HepG2 (cell line): ENCODE results near the gene RAB17. TPM values are rescaled to one million over a fixed set of nuclear protein-coding genes. Genes with fewer than 3 reads are reported as not detected.
A peak's percentile ranks its signal among the peaks of the same experiment; 100 is the strongest.

Source experiments
- ATAC-seq: fragments of 200-7000 bp; cut with Tn5 transposase; 3 replicates; pipeline ENCODE4 v1.9.1; 2020; ENCODE audit warnings: mild to moderate bottlenecking, moderate library complexity
- BruUV-seq: library from RNA; stranded (reverse); fragments of 400-500 nt; replicated peaks from 2 replicates; lab custom pipeline; 2021; lab: Mats Ljungman, UMichigan
- CTCF ChIA-PET: fragments of 300-600 bp; formaldehyde crosslinking; extraction: SDS; loops from one replicate; lab custom pipeline; 2021; ENCODE audit warnings: low total read pairs, inconsistent platforms, low intra/inter-chr PET ratio; lab: Yijun Ruan, JAX
- POLR2A ChIA-PET: fragments of 350-600 bp; sonication (Branson Sonifier 250); formaldehyde crosslinking; loops from one replicate; lab custom pipeline; 2020; ENCODE audit warnings: antibody characterized with exemption, inconsistent platforms; lab: Yijun Ruan, JAX
- DNase-seq: peaks from one replicate; pipeline ENCODE4 v3.0.0-alpha.2; 2015; ENCODE audit warnings: low spot score
- FAIRE-seq: peaks from 3 replicates; lab custom pipeline; 2011; peaks lifted over from hg19 to GRCh38; lab: Jason Lieb, UNC
- H2AFZ ChIP-seq: one replicate; pipeline ENCODE4 v1.6.1; 2011; ENCODE audit warnings: low read length, inconsistent platforms
- H3K27ac ChIP-seq: fragments of 300-600 bp; 3 replicates; pipeline ENCODE4 v1.8.0; 2011; ENCODE audit warnings: mixed run types, mild to moderate bottlenecking, mixed read lengths, low read length, inconsistent platforms; ENCODE audit not compliant: insufficient read depth; ENCODE audit errors: extremely low read length
- H3K27me3 ChIP-seq, 2 experiments: fragments of 200-600 bp in 1 of 2; 2 replicates in 1 of 2; 3 replicates in 1 of 2; pipeline versions ENCODE4 v1.6.0 to v1.8.0; 2011; ENCODE audit warnings: low read length in 2 of 2, mild to moderate bottlenecking in 2 of 2, moderate library complexity in 2 of 2, inconsistent platforms in 1 of 2; ENCODE audit not compliant: insufficient read depth in 2 of 2, control insufficient read depth in 1 of 2
- H3K36me3 ChIP-seq, 2 experiments: fragments of 200-600 bp in 1 of 2; replicated peaks in 1 of 2; 2 replicates in 1 of 2; 3 replicates in 1 of 2; pipeline versions ENCODE4 v1.5.1 to v1.8.0; 2011; ENCODE audit warnings: low read length in 2 of 2, inconsistent platforms in 1 of 2; ENCODE audit not compliant: insufficient read depth in 2 of 2, control insufficient read depth in 1 of 2
- H3K4me1 ChIP-seq: 2 replicates; pipeline ENCODE4 v1.5.1; 2012; ENCODE audit warnings: low read length, inconsistent platforms; ENCODE audit not compliant: insufficient read depth
- H3K4me2 ChIP-seq: 2 replicates; pipeline ENCODE4 v1.6.0; 2011; ENCODE audit warnings: low read depth, low read length, inconsistent platforms
- H3K4me3 ChIP-seq, 3 experiments: fragments of 200-600 bp in 1 of 3; sonication (generic), shearing (Covaris generic) in 1 of 3; replicated peaks in 1 of 3; 2 replicates each; pipeline ENCODE4 v1.5.1; 2011 to 2016; ENCODE audit warnings: low read length in 3 of 3, inconsistent platforms in 2 of 3, low read depth in 2 of 3, mild to moderate bottlenecking in 2 of 3, control low read depth in 1 of 3, mixed read lengths in 1 of 3; ENCODE audit not compliant: insufficient read depth in 1 of 3
- H3K79me2 ChIP-seq: one replicate; pipeline ENCODE4 v1.6.1; 2011; ENCODE audit warnings: low read length, inconsistent platforms; ENCODE audit not compliant: insufficient read depth
- H3K9ac ChIP-seq: 2 replicates; pipeline ENCODE4 v1.6.0; 2011; ENCODE audit warnings: mild to moderate bottlenecking, low read depth, low read length, inconsistent platforms; ENCODE audit not compliant: insufficient read depth
- H3K9me3 ChIP-seq: 2 replicates; pipeline ENCODE4 v1.5.1; 2012; ENCODE audit warnings: mild to moderate bottlenecking, low read length
- H4K20me1 ChIP-seq: 2 replicates; pipeline ENCODE4 v1.6.0; 2011; ENCODE audit warnings: inconsistent platforms, mild to moderate bottlenecking, low read length, moderate library complexity; ENCODE audit not compliant: insufficient read depth
- BHLHE40 ChIP-seq: IDR thresholded peaks from 2 replicates; pipeline ENCODE4 v1.6.1; 2011; ENCODE audit warnings: low read length, improper control_type of control experiment
- CREBL2 ChIP-seq: sonication (generic); formaldehyde crosslinking; IDR thresholded peaks from 2 replicates; pipeline ENCODE4 v1.8.1; 2023; ENCODE audit warnings: missing genetic modification reagents, mild to moderate bottlenecking, borderline replicate concordance
- FOSL1 ChIP-seq: sonication (generic); formaldehyde crosslinking; IDR thresholded peaks from 2 replicates; pipeline ENCODE4 v1.9.0; 2021; ENCODE audit warnings: missing genetic modification reagents, borderline replicate concordance
- HOXA5 ChIP-seq: sonication (generic); formaldehyde crosslinking; IDR thresholded peaks from 2 replicates; pipeline ENCODE4 v1.4.0; 2020; ENCODE audit warnings: missing genetic modification reagents
- KDM5B ChIP-seq: sonication (generic); formaldehyde crosslinking; IDR thresholded peaks from 2 replicates; pipeline ENCODE4 v1.4.0; 2020; ENCODE audit warnings: missing genetic modification reagents, mild to moderate bottlenecking, borderline replicate concordance
- PCBP2 ChIP-seq: fragments of 200-400 bp; formaldehyde crosslinking; optimal IDR thresholded peaks from 2 replicates; pipeline ENCODE3; 2018; ENCODE audit warnings: low read length, low read depth; ENCODE audit not compliant: poor library complexity, severe bottlenecking
- PLRG1 ChIP-seq: fragments of 450-650 bp; conservative IDR thresholded peaks from 2 replicates; pipeline ENCODE4 v1.6.1; 2016
- RBAK ChIP-seq: sonication (generic); formaldehyde crosslinking; IDR thresholded peaks from 2 replicates; pipeline ENCODE4 v1.5.1; 2020; ENCODE audit warnings: mild to moderate bottlenecking, missing genetic modification reagents
- RBM22 ChIP-seq: fragments of 200-400 bp; formaldehyde crosslinking; optimal IDR thresholded peaks from 2 replicates; pipeline ENCODE3; 2017; ENCODE audit warnings: mild to moderate bottlenecking, low read length, moderate library complexity
- SPEN ChIP-seq: sonication (generic); formaldehyde crosslinking; IDR thresholded peaks from 2 replicates; pipeline ENCODE4 v1.5.1; 2020; ENCODE audit warnings: low read depth, mild to moderate bottlenecking, missing genetic modification reagents
- ZNF263 ChIP-seq: sonication (generic); formaldehyde crosslinking; IDR thresholded peaks from 2 replicates; pipeline ENCODE4 v1.4.0; 2020; ENCODE audit warnings: missing genetic modification reagents
- ZNF280D ChIP-seq: sonication (generic); formaldehyde crosslinking; IDR thresholded peaks from 2 replicates; pipeline ENCODE4 v1.5.1; 2020; ENCODE audit warnings: mild to moderate bottlenecking, missing genetic modification reagents
- ZNF746 ChIP-seq: sonication (generic); formaldehyde crosslinking; IDR thresholded peaks from 2 replicates; pipeline ENCODE4 v1.8.0; 2022; ENCODE audit warnings: mild to moderate bottlenecking, missing genetic modification reagents
- WGBS: methylation state at CpG from one replicate; pipeline ENCODE4 v1.1.6; 2017; ENCODE audit warnings: low lambda C conversion rate; 5-methylcytosine and 5-hydroxymethylcytosine counted together
- in situ Hi-C: cut with HindIII; loops from 2 replicates; pipeline ENCODE4 v1.10.0; 2017; ENCODE audit warnings: low pct_unique_long_range_greater_than_20kb; ENCODE audit not compliant: extremely low pct_ligation_motif_present
- intact Hi-C: fragments of 100-400 bp; cut with micrococcal nuclease; formaldehyde crosslinking; loops from one replicate; pipeline ENCODE4 v1.10.0; 2022; ENCODE audit not compliant: unreplicated experiment
- polyA plus RNA-seq, 8 experiments: library from polyadenylated mRNA; depleted of rRNA in 3 of 8; stranded (reverse) in 7 of 8; unstranded in 1 of 8; fragments of >200 nt; fragmentation: Illumina TruSeq in 4 of 8; extraction: Trizol in 4 of 8; gene quantifications; 2 replicates each; pipeline versions ENCODE4 v1.2.1 to v1.2.3, GENCODE V29; 2011 to 2016; ENCODE audit warnings: low read depth in 4 of 8, missing spikeins in 1 of 8, mixed read lengths in 1 of 8; ENCODE audit not compliant: insufficient read depth in 1 of 8
- total RNA-seq, 5 experiments: library from RNA; depleted of rRNA; stranded (reverse); fragments of >200 nt; fragmentation: Illumina TruSeq; extraction: Trizol; gene quantifications; 2 replicates each; pipeline ENCODE4 v1.2.3, GENCODE V29; 2016; ENCODE audit warnings: low read depth in 1 of 5

RAB17 gene
- total and polyA plus RNA-seq, 2 of the 13 experiments (the other 11 are each of a cell fraction or from before 2014, with no cell fraction given) = 68.0 to 124 TPM

GRCh38 chr2:237567276-237568029 is 23.1 kb downstream of the RAB17 start:
- in situ Hi-C loops (no loop called here), intact Hi-C loops (loop anchor here (1.0 kb wide), 1 partner anchor 96 kb away; no protein-coding TSS in a partner anchor)
- Histone ChIP-seq H3K4me1 (peaks cover 7% of the 10 kb centered on the region), H3K27ac (no peak overlapping the region), H3K4me3 (no peak overlapping the region), H3K4me2 (no peak overlapping the region), H3K9me3 (no peaks in the 10 kb centered on the region), H3K27me3 (peaks cover 0 to 32% of the 10 kb centered on the region in 2 experiments; a peak in 4 of 5 replicates), H3K9ac (no peak overlapping the region), H3K79me2 (no peaks in the 10 kb centered on the region), H4K20me1 (no peaks in the 10 kb centered on the region), H2AFZ (no peak overlapping the region), H3K36me3 (no peaks in the 10 kb centered on the region)
- no peak for TF ChIP-seq ZNF746 (CRISPR knock-in tag)
- 52% methylated on average over 15 of the region's 16 CpGs for WGBS
- no TSS peak for BruUV-seq
- POLR2A ChIA-PET = no interaction called here
- no peak for DNase-seq
- no peak for ATAC-seq
- FAIRE-seq = no peak
- CTCF ChIA-PET = no interaction called here

- H3K9me3 ChIP-seq = no peaks in the 10 kb centered on the region
- no TSS peak for BruUV-seq
- H3K27me3 ChIP-seq = peaks cover 0 to 38% of the 10 kb centered on the region in 2 experiments; a peak in 4 of 5 replicates
- in situ Hi-C loops = no loop called here
- H3K27ac ChIP-seq = no peak within 1 kb of the TSS
- WGBS = 47% methylated on average over 23 of the region's 32 CpGs
- H3K4me3 ChIP-seq = no peak within 1 kb of the TSS
- ATAC-seq = peak; percentile 70
- no peak for FAIRE-seq
- ChIA-PET POLR2A (no interaction called here), CTCF (no interaction called here)
- H3K79me2 ChIP-seq = no peaks in the 10 kb centered on the region
- no peaks in the 10 kb centered on the region; the same call in 1 of the 2 replicates for H3K4me1 ChIP-seq
- no peaks in the 10 kb centered on the region for H4K20me1 ChIP-seq
- H2AFZ ChIP-seq = no peak within 1 kb of the TSS
- intact Hi-C loops = loop anchor here (1.0 kb wide), 1 partner anchor 95 kb away; no protein-coding TSS in a partner anchor
- no peak within 1 kb of the TSS for H3K4me2 ChIP-seq
- DNase-seq = no peak
- H3K36me3 ChIP-seq = no peaks in the 10 kb centered on the region
- no peak within 1 kb of the TSS for H3K9ac ChIP-seq
- TF ChIP-seq KDM5B (peak; percentile 42; the same call in 1 of the 2 replicates), SPEN (0 out of 2 replicates have a peak, but pooled peaks have one; percentile 35), ZNF263 (CRISPR knock-in tag) (peak; percentile 60; the same call in 1 of the 2 replicates), RBM22 (no peak), PCBP2 (no peak), HOXA5 (CRISPR knock-in tag) (no peak), ZNF280D (CRISPR knock-in tag) (no peak), CREBL2 (CRISPR knock-in tag) (no peak), BHLHE40 (peak; percentile 59; the same call in 1 of the 2 replicates), RBAK (CRISPR knock-in tag) (0 out of 2 replicates have a peak, but pooled peaks have one; percentile 47), FOSL1 (no peak), PLRG1 (no peak)
Measured at GRCh38 chr2:237566401-237567235, 23.9 kb downstream of the RAB17 start, which contains the start of gene PRLH. TSS of gene PRLH (plus strand) at chr2:237566574. CDS start at chr2:237566574, 0 bp downstream.
